DMS53 treated with DMSO at 0.1 percent for 48 hours (cell line): ENCODE data around the gene DNAH14.

Experiments used
- DNase-seq: peaks from one replicate; lab custom pipeline; 2025; ENCODE audit not compliant: unreplicated experiment; lab: John Stamatoyannopoulos, UW

Gene DNAH14

GRCh38 chr1:225446595-225446960 is 517.1 kb downstream of the DNAH14 start:
- DNase-seq: no peak

DNA sequence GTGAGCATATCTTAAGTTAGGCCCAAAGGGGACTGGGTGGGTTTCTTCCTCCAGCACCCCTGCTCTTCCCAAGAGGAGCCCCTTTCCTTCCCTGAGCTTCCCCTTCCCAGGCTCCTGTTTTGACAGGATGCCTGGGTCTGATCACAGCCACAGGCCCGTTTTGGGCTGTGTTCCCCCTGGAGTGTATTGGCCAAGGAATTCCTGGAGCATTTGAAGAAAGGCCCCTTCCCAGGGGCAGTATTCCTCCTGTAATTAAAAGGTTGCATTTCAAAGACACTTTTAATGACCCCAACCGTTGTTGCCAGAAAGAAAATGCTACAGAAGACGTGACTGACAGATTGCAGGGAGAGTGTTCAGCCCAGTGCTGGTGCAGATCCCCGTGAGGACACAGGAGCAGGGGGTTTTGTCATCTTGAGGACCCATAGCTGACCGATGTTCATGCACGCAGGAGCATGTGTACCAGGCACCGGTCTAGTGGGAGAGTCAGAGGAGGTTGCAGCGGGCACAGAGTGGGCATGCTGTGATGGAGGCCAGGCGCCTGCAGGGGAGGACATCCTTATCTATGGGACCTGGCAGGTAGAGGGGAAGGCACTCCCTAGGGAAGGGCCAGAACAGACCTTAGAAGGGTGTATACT is 517.6 kb downstream of the DNAH14 start:
- no peak for DNase-seq

- DNase-seq: no peak
These were observed 518.2 kb downstream of the DNAH14 start for GRCh38 chr1:225447650-225448089.

DNA sequence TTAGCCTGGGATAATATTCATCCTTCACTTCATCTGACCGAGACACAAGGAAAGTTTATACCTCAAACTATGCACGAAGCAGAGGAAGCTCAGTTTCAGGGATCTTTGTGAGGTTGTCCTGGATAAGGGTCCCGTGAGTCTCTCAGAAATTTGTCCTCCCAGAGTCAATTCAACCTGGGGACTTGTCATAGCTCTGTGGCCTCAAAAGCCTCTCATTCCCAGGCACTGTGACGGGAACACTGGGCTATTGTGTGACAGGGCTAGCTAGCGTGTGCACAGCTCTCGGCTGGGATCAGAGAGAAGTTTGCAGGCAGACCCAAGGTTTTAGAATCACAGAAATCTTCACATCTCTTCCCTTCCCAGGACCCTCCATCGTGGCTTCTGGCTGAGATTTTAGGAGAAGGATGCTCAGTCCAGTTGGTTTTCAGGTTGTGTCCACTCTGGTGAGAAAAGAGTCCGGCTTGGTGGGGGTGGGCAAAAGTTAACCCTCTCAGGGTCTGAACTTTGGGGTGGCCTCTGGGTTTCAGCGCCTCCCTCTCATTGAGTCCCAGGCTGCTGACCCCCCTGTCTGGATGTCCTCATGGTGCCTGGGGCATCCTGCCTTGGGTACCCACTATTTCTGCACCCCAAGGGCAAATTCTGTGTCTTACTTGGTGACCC is 518.8 kb downstream of the DNAH14 start:
- no peak for DNase-seq
